ENCODE data around the gene VSTM2L. TPM values are rescaled to one million over a fixed set of nuclear protein-coding genes. Genes with fewer than 3 reads are reported as not detected.

VSTM2L gene
- total and polyA plus RNA-seq, 9 of the 15 experiments (the other 6 are each of a cell fraction or from before 2014, with no cell fraction given), result not detected

DNA sequence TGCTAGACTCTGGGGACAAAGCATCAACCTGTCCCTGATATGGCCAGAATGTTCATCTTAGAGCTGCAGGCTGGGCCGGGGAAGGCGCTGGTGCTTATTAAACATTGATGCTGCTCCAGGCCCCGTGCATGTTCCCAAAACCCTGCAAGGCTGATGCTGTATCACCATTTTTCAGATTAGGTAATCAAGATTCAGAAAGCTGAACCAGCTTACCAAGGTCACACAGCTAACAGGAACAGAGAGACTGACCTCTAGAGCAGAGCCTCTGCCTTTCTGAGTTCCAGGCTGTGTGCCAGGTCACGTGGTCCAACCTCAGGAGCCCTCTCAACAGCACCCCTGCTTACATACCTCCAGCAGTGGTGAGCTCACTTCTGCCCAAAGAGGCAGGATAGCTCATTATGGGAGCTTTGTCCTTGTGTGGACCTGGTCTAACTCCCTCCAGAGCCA lies 16.1 kb upstream of the VSTM2L start (continued):
- TF ChIP-seq, protein P1, sequence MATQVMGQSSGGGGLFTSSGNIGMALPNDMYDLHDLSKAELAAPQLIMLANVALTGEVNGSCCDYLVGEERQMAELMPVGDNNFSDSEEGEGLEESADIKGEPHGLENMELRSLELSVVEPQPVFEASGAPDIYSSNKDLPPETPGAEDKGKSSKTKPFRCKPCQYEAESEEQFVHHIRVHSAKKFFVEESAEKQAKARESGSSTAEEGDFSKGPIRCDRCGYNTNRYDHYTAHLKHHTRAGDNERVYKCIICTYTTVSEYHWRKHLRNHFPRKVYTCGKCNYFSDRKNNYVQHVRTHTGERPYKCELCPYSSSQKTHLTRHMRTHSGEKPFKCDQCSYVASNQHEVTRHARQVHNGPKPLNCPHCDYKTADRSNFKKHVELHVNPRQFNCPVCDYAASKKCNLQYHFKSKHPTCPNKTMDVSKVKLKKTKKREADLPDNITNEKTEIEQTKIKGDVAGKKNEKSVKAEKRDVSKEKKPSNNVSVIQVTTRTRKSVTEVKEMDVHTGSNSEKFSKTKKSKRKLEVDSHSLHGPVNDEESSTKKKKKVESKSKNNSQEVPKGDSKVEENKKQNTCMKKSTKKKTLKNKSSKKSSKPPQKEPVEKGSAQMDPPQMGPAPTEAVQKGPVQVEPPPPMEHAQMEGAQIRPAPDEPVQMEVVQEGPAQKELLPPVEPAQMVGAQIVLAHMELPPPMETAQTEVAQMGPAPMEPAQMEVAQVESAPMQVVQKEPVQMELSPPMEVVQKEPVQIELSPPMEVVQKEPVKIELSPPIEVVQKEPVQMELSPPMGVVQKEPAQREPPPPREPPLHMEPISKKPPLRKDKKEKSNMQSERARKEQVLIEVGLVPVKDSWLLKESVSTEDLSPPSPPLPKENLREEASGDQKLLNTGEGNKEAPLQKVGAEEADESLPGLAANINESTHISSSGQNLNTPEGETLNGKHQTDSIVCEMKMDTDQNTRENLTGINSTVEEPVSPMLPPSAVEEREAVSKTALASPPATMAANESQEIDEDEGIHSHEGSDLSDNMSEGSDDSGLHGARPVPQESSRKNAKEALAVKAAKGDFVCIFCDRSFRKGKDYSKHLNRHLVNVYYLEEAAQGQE (IDR thresholded peaks at IDR 0.05; ENCODE audit: borderline replicate concordance), result peak; percentile 25; the same call in 1 of the 2 replicates
- TF ChIP-seq, protein P1 (CRISPR knock-in tag; IDR thresholded peaks at IDR 0.05; ENCODE audit: low read depth), result no peak
- TF ChIP-seq CHCHD3 (CRISPR knock-in tag; IDR thresholded peaks at IDR 0.05) (no peak), CBFA2T2 (conservative IDR thresholded peaks at IDR 0.05) (peak; percentile 55), HDAC2 (IDR thresholded peaks at IDR 0.05) (no peak), NBN (IDR thresholded peaks at IDR 0.05; ENCODE audit: low read depth) (no peak), L3MBTL2 (IDR thresholded peaks at IDR 0.05) (no peak), NR3C1 (CRISPR knock-in tag; IDR thresholded peaks at IDR 0.05) (no peak), RBFOX2 (IDR thresholded peaks at IDR 0.05; ENCODE audit: low read depth, low read length) (no peak), ZFP36 (IDR thresholded peaks at IDR 0.05; ENCODE audit: low read depth, low read length, partially characterized antibody) (peak; percentile 78), DNMT1 (IDR thresholded peaks at IDR 0.05) (no peak), PHF21A (IDR thresholded peaks at IDR 0.05; ENCODE audit: borderline replicate concordance, low read depth) (no peak), RAD51 (IDR thresholded peaks at IDR 0.05; ENCODE audit: borderline replicate concordance, low read depth) (peak; percentile 92)
- TF ChIP-seq, protein P2, sequence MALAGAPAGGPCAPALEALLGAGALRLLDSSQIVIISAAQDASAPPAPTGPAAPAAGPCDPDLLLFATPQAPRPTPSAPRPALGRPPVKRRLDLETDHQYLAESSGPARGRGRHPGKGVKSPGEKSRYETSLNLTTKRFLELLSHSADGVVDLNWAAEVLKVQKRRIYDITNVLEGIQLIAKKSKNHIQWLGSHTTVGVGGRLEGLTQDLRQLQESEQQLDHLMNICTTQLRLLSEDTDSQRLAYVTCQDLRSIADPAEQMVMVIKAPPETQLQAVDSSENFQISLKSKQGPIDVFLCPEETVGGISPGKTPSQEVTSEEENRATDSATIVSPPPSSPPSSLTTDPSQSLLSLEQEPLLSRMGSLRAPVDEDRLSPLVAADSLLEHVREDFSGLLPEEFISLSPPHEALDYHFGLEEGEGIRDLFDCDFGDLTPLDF (CRISPR knock-in tag; IDR thresholded peaks at IDR 0.05), result no peak
- TF ChIP-seq, protein P3, sequence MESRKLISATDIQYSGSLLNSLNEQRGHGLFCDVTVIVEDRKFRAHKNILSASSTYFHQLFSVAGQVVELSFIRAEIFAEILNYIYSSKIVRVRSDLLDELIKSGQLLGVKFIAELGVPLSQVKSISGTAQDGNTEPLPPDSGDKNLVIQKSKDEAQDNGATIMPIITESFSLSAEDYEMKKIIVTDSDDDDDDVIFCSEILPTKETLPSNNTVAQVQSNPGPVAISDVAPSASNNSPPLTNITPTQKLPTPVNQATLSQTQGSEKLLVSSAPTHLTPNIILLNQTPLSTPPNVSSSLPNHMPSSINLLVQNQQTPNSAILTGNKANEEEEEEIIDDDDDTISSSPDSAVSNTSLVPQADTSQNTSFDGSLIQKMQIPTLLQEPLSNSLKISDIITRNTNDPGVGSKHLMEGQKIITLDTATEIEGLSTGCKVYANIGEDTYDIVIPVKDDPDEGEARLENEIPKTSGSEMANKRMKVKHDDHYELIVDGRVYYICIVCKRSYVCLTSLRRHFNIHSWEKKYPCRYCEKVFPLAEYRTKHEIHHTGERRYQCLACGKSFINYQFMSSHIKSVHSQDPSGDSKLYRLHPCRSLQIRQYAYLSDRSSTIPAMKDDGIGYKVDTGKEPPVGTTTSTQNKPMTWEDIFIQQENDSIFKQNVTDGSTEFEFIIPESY (CRISPR knock-in tag; IDR thresholded peaks at IDR 0.05), result no peak
- TF ChIP-seq, protein P4, sequence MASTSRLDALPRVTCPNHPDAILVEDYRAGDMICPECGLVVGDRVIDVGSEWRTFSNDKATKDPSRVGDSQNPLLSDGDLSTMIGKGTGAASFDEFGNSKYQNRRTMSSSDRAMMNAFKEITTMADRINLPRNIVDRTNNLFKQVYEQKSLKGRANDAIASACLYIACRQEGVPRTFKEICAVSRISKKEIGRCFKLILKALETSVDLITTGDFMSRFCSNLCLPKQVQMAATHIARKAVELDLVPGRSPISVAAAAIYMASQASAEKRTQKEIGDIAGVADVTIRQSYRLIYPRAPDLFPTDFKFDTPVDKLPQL (IDR thresholded peaks at IDR 0.05; ENCODE audit: extremely low read depth, insufficient read length), result no peak

Measured in K562 (cell line).